Renal pelvis (tissue), 4 donors: ENCODE data around the gene MACF1. TPM values are rescaled to one million over a fixed set of nuclear protein-coding genes. Genes with fewer than 3 reads are reported as not detected.
"Not testable (repeated sequence)": the region's sequence is repeated elsewhere in the genome, so short reads cannot be mapped to it uniquely, and the experiment has no call there.

Experiments used
- DNase-seq: peaks from one replicate; pipeline ENCODE4 v3.0.0-alpha.2; 2013
- polyA plus RNA-seq, 3 donors: library from polyadenylated mRNA; unstranded; fragments of 120-200 nt; gene quantifications; one replicate each; pipeline ENCODE4 v1.2.1, GENCODE V29; 2013; ENCODE audit not compliant: insufficient read length in 3 of 3

Gene MACF1
- polyA plus RNA-seq, 3 donors = 227 to 318 (median 276) TPM

DNA sequence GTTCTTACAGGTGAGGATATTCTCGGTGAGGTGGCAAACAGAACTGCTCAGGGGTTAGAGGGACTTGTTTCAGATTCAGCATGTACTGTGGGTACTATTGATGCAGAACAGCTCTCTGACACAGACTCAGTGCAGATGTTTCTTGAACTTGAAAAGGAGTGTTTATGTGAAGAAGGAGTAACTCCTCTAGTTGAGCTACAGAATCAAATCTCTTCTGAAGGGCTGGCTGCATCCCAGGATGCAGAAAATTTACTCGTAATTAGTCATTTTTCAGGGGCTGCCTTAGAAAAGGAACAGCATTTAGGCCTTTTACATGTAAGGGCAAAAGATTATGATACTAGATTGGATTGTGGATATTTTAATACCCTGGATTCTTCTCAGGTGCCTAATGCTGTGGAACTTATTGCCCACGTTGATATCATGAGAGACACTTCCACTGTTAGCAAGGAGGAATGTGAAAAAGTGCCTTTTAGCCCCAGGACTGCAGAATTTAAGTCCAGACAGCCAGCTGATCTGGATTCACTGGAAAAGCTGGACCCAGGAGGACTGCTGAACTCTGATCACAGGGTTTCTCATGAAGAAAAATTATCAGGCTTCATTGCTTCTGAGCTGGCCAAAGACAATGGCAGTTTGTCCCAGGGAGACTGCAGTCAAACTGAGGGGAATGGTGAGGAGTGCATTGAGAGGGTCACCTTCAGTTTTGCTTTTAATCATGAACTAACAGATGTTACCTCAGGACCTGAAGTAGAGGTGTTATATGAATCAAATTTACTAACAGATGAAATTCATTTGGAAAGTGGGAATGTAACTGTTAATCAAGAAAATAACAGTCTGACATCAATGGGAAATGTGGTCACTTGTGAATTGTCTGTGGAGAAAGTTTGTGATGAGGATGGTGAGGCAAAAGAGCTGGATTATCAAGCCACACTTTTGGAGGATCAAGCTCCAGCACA, 207.3 kb downstream of the MACF1 start:
- DNase-seq = no peak

DNA sequence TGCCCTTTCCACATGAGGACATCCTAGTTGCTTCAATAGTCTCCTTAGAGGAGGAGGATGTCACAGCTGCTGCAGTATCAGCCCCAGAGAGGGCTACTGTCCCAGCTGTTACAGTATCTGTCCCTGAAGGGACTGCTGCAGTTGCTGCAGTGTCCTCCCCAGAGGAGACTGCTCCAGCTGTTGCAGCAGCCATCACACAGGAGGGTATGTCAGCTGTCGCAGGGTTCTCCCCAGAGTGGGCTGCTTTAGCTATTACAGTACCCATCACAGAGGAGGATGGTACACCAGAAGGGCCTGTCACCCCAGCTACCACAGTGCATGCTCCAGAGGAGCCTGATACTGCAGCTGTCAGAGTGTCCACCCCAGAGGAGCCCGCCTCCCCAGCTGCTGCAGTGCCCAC, 208.4 kb downstream of the MACF1 start:
- DNase-seq = no peak

DNA sequence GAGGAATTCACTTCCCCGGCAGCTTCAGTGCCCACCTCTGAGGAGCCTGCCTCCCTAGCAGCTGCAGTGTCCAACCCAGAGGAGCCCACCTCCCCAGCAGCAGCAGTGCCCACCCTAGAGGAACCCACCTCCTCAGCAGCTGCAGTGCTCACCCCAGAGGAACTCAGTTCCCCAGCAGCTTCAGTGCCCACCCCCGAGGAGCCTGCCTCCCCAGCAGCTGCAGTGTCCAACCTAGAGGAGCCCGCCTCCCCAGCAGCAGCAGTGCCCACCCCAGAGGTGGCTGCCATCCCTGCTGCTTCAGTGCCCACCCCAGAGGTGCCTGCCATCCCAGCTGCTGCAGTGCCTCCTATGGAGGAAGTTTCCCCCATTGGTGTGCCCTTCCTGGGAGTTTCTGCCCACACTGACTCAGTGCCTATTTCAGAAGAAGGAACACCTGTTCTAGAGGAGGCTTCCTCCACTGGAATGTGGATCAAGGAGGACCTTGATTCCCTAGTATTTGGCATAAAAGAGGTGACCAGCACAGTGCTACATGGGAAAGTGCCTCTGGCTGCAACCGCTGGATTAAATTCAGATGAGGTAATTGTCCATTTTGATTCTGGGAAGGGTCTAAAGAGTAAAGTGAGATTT, 209.5 kb downstream of the MACF1 start:
- no peak for DNase-seq

DNA sequence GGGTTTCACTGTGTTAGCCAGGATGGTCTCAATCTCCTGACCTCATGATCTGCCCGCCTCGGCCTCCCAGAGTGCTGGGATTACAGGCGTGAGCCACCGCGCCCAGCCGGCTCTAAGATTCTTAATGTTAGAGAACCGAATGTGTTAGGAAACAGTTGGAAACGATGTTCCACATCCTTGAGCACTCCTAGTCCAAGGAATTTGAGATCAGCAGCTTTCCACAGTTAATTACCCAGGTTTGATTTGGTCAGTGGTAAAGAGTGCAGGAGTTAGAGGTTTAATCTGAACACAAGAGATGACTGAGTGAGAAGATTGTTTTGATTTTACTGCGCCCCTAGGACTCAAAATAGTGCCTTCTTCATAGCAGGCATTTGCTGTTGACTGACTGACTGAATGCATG, 211.1 kb downstream of the MACF1 start:
- DNase-seq = no peak

DNA sequence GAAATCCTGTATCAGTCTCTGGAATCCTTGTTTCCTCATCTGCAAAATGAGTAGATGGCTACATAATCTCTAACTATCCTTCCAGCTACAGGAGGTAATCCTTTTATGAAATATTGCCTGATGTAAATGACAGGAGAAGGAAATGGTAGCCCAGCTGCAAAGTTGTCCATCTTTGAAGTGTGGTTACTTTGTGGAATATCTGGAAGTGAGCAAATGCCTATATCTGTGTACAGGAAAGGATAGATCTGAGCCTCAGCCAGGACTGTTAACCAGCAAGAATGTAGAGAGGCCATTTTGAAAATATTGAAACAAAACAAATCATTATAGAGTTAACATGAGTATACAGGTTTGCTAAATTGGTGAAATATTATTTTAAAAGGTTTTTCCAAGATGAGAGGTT, 212.1 kb downstream of the MACF1 start:
- DNase-seq = no peak

DNA sequence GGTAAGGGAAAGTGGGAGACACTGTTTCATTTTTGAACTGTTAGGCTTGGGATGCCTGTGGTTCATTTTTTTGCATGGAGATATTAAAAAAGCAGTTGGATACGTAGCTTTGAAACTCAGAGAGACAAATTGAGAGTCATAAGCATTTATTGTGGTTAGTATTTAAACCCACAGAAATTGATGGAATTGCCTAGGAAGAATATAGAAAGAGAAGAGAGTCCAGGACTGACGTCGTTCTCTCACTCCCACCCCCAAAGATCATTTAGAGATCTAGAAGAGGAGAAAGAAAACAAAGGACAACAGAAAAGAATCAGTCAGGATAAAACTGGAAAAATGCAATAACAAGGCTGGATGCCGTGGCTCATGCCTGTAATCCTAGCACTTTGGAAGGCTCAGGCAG, 213.7 kb downstream of the MACF1 start:
- DNase-seq = no peak

DNA sequence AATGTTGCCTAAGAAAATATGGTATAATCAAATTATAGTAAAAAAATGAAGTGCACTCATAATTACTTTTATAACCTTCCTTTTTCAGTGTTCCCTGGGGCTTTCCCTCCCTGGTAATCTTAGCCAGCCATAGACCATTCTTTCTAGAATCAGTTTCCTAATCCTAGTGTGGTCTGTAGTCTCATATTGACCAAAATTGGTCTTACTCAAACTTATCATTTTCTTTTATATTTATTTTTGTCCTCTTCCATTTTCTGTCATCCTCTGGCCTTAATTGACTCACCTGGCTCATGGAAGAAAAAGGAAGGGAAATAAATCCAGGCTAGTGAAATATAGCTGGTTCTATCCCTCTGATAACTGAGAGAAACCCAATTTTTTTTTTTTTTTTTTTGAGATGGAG, 216.0 kb downstream of the MACF1 start:
- DNase-seq = no peak

DNA sequence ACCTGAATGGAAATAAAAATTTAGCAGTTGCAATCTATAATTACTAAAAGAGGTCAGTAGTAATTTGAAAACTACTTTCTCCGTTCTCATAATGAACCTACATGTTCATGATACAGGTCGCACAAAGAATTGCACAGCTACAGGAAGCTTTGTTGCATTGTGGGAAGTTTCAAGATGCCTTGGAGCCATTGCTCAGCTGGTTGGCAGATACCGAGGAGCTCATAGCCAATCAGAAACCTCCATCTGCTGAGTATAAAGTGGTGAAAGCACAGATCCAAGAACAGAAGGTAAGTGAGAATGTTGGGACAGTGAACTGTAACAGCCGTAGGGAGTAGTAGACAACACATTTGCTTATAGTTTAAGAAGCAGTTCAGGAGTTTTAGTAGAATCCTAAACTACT, 218.1 kb downstream of the MACF1 start:
- DNase-seq = no peak

DNA sequence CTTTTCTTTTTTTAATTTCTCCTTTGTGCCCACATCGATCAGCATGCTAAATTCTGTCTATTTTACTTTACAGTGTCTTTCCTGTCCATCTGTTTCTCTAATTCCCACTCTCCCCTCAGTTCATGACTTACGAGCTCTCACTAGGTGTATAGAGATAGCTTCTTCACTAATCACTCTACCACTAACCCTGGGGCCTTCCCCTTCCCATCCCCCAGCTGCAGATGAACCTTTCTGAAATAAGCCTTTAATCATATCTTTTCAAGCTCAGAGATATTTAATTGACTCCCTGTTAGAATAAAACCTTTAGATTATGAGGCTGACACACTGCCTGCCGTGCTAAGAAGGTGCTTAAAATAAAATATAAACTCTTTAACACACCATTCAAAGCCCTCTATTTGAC, 220.7 kb downstream of the MACF1 start:
- DNase-seq = no peak

DNA sequence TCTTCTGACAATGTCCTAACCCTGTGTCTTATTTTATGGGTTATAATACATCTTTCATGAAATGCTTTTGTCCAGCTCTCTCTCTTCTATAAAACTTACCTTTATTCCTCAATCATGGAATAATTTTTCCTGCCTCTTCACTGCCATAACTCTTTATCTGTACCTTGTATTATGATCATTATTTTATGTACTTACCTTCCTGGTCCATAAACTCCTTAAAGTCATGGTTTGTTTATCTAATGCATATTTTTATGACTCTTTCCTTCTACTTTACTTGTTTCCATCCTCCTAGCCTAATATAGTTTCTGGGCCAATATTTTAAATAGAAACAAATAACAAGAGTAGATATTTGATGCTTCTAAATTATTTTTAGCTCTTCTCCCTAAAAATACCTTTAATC, 221.1 kb downstream of the MACF1 start:
- no peak for DNase-seq

DNA sequence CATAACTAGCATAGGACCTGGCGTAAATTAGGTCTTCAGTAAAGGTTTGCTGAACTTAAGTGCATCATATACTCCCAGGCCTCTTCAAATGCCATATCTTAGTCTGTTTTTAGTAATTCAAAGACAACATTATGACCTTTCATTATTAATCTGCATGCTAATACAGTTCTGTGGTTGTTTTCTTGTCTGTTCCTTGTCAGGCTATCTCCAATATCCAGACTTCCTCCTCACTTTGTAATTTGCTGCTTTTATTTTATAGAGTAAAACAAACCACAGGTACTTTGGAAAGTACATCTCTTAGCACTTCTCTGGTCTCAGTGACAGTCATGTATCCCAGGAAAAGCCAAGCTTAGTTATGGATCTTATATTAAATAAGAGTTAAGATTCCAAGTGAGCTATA, 221.9 kb downstream of the MACF1 start:
- DNase-seq = no peak

DNA sequence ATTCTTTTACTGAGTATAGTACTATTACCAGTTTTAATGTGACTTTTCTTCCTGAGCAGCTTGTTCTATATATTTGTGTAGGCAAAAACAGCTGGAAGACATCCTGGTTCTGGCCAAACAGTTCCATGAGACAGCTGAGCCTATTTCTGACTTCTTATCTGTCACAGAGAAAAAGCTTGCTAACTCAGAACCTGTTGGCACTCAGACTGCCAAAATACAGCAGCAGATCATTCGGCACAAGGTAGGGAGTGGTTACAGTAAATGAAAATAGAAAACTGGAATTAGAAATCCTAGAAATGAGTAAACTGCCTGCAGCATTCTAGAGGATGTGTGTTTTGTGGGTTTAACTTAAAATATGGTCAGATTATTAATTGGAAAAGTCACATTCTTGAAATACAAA, 222.9 kb downstream of the MACF1 start:
- no peak for DNase-seq

DNA sequence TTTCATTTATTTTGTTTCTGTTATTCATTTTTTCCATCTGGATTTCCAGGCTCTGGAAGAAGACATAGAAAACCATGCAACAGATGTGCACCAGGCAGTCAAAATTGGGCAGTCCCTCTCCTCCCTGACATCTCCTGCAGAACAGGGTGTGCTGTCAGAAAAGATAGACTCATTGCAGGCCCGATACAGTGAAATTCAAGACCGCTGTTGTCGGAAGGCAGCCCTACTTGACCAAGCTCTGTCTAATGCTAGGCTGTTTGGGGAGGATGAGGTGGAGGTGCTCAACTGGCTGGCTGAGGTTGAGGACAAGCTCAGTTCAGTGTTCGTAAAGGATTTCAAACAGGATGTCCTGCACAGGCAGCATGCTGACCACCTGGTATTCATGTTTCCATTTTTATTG, 223.4 kb downstream of the MACF1 start:
- no peak for DNase-seq

DNA sequence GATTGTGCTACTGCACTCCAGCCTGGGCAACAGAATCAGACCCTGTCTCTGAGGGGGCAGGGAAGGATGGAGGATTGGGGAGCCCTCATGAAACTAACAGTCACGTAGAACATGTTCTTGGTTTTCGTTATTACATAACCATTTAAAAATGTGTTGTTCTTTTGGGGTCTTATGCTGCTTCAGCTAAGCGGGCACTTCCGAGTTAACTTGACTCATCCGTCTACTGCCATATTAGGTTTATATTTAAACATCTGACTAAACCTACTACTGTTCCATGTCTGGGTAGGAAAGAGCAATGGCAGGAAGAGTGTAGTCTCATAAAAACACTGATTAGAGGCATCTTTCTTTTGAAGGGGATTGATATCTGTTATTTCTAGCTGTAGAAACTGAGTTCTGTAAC, 227.4 kb downstream of the MACF1 start:
- DNase-seq = no peak

DNA sequence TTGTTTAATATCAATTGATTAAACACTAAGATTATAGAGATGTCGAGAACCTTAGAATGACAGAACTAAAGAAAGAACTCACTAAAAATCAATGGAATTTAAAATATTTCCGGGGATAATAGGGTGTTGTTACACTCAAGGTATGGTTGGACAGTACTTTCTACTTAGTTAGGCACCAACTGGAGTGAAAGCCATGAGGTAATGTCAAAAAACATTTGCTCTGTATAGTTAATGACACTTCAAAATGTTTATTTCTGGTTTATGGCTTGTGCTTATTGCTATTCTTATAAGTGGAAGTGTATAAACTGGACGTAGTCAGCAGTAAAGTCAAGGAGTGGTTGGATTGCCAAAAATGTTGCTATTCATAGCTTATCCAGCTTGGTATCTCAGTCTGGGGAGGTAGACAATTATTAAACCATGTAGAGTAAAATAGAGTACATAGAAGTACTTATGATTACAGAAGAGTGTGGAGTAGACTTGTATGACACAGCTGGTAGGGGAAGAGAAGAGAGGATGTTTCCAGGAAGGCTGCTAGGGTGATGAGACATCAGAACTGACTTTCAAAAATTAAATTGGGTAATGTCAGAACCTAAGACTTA, 230.4 kb downstream of the MACF1 start:
- no peak for DNase-seq

DNA sequence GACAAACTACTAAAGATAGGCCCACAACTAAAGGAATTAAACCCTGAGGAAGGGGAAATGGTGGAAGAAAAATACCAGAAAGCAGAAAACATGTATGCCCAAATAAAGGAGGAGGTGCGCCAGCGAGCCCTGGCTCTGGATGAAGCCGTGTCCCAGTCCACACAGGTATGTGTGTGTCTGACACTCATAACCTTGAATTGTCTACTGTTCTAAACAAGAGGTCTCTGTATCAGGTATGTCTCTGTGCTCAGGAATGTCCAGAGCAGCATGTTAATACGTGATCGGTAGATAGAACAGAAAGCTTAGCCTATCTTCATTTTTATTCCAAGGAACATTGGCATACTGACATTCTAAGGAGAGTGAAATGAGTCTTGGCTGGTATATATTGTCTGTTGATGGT, 231.1 kb downstream of the MACF1 start:
- no peak for DNase-seq

DNA sequence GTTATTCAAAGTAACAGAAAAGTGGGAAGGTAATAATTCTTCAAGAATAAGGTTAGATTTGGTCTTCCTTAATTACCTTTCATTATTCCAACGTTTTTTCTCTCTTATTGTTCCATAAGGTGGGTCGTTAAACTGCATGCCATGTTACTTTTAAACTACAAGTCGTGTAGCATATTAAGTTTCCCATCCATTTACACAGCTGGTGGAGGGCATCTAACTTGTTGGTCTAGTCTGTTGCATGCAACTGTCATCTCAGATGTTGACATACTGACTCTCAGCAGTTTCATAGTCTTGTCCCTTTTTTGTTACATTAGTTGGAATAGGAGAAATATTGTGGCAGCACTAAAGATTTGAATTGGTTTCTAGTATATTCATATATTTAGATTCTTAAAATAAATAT, 232.3 kb downstream of the MACF1 start:
- DNase-seq = no peak

DNA sequence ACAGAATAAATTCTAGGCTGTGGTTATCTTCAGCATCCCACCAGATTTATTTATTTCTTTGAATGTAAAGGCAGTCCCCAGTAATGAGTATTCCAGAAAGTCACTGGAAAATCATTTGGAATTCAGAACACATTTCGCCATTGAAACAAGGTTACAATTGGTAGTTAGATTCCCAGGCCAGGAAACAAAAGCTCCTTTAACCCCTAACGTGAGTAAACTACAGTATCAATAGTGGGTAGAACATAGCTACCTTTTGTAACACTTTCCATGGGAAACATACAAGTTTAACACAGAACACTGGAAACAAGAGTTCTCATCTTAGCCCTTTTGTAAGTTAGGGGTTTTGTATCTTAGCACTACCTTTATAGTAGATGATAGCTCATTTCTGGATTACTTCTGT, 233.5 kb downstream of the MACF1 start:
- DNase-seq = no peak

DNA sequence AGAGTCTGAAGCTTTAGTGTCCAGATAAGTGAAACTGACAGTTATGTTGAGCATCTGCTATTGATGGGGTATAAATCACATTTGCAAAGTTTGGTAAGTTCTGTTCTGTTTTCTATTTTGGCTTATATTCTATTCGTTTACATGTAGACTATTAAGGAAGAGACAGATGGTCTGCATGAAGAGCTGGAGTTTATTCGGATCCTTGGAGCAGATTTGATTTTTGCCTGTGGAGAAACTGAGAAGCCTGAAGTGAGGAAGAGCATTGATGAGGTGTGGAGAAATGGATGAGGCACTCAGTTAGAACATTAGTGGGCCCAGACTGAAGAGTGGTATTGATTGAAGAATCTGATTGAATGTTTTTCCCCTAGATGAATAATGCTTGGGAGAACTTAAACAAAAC, 236.4 kb downstream of the MACF1 start:
- no peak for DNase-seq

DNA sequence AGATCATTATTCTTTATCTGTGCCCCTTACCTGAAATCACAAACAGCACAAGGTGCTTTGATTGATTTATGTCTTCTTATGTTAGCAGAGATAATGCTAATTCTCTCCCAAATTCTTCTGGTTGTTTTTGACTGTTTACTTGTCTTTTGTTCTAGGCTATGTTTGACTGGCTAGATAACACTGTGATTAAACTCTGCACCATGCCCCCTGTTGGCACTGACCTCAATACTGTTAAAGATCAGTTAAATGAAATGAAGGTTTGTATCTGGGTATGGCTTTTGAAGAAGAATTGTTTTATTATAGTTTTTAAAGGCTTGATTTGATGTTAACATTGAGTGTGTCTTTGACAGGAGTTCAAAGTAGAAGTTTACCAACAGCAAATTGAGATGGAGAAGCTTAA, 237.3 kb downstream of the MACF1 start:
- no peak for DNase-seq

DNA sequence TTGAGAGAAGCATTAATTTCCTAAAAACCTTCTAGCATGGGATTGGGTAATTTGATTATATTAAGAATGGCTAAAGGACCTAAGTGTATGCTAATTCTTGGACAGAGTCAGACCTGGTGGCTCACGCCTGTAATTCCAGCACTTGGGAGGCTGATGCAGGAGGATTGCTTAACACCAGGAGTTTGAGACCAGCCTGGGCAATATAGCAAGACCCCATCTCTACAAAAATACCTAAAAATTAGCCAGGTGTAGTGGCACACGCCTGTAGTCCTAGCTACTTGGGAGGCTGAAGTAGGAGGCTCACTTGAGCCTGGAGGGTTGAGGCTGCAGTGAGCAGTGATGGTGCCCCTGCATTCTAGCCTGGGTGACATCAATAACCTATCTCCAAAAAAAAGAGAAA, 241.1 kb downstream of the MACF1 start:
- DNase-seq = no peak

DNA sequence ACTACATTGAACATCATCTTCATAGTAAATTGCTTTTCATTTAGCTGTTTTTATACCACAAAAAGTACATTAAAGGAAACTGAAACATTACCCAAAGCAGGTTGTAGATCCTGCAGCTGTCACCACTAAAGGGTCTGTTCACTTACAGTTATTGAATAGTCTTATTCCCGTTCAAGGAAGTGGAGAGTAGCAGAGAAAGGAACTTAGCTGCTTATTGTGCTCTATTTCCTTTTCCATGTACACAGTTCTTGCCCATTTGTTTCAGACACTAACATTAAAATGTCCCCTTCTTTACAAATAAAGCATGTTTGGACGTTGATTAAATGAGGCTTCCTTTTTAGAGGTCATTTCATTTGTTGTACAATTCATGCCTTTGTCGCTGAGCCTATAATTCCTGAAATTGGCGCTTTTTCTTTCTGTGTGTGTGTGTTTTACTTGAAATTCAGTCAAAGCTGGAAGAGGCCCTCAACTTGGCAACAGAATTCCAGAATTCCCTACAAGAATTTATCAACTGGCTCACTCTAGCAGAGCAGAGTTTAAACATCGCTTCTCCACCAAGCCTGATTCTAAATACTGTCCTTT, 242.6 kb downstream of the MACF1 start:
- no peak for DNase-seq

DNA sequence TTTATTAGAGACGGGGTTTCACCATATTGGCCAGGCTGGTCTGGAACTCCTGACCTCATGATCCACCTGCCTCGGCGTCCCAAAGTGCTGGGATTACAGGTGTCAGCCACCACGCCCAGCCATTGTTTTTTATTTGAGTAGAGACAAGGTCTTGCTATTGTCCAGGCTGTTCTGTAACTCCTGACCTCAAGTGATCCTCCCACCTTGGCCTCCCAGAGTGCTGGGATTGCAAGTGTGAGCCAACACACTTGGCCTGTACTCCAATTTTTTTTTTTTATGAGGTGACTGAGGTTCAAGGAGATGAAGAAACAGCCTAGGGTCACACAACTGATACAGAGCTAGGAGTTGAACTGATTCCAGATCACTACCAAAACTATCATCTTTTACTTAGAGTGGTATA, 245.5 kb downstream of the MACF1 start:
- DNase-seq = not testable (repeated sequence)
